GM12874 (cell line): Measurements from ENCODE around the gene DZIP1L.

Source experiments
- CTCF ChIP-seq: IDR thresholded peaks from 2 replicates; pipeline ENCODE4 v1.5.1; 2011; ENCODE audit warnings: low read depth, mild to moderate bottlenecking, control low read depth, low read length, moderate library complexity; ENCODE audit not compliant: insufficient read depth

Gene DZIP1L

DNA sequence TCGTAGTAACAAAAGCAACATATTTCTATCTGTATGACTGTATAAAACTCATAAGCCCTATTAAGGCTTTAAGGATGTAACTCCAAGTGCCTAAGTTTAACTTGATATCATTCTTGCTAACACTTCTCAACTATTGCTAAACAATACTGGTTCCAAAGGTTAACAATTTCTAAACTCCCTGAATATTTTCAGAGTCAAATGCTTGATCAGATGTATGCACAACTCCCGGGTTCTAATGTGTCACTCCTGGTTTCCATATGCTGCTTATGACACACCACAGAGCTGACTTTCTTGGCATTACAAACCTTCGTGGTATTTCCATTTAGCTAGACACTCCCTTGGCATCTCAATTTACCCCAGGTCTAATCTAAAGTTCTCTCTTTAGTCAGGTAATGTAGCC is 26.3 kb downstream of the DZIP1L start:
- no peak for TF ChIP-seq CTCF

DNA sequence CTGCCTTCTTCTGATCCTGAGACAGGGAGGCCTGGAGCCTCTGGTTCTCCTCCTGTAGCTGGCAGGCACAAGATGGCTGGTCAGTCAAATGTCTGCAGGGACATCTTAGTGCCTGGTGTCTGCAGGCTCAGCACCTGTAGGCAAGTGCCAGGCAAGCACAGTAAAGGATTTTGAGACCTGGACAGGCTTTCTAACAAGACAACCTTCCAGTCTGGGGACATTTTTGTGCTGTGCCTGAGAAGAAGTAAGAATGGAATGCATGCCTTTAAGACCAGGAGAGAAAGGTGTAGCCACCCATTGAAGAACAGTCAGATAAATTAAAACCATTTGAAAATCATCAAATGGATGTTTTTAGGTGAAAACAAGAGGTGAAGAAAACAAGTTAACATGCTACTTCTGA is 31.2 kb downstream of the DZIP1L start:
- TF ChIP-seq CTCF: no peak

- TF ChIP-seq CTCF: no peak
These were observed 32.4 kb downstream of the DZIP1L start for GRCh38 chr3:138082992-138083386.

DNA sequence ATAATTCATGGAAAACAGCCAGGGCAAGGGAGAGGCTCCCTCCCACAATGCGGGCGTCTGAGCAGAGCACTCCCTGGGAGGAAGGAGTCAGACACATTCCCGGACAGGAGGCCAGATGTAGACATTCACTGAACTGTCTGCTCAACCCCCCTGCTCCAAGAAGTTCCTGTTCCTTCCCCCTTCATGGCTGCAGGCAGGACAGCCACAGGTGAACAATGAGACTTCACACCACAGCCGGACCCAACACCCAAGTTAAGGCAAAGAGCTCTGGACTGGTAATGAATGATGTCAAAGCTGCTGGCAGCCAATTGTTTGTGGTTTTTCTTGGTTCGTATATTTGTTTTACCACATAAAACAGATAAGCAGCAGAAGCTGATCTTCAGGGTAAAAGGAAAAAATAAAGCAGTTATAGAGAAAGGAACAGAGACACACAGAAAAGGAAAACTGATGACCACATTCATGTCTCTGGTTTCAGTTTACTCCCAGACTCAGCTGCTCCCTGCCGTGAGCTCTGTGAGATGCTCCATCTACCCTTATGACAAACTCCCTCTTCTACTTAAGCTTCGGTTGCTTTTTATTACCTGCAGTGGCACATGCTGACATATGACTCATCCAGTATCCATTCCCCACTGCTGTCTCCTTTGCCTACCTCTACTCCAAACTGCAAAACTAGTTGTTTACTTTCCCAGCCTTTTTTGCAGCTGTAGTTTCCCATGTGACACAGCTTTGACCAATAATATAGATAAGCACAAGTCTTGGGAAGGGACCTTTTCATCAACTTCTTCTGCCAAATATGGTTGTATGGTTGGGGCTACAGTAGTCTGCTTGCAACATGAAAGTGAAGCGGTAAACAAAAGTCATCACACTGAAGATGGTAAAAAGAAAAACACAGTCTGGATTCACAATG is 33.1 kb downstream of the DZIP1L start:
- TF ChIP-seq CTCF: no peak

DNA sequence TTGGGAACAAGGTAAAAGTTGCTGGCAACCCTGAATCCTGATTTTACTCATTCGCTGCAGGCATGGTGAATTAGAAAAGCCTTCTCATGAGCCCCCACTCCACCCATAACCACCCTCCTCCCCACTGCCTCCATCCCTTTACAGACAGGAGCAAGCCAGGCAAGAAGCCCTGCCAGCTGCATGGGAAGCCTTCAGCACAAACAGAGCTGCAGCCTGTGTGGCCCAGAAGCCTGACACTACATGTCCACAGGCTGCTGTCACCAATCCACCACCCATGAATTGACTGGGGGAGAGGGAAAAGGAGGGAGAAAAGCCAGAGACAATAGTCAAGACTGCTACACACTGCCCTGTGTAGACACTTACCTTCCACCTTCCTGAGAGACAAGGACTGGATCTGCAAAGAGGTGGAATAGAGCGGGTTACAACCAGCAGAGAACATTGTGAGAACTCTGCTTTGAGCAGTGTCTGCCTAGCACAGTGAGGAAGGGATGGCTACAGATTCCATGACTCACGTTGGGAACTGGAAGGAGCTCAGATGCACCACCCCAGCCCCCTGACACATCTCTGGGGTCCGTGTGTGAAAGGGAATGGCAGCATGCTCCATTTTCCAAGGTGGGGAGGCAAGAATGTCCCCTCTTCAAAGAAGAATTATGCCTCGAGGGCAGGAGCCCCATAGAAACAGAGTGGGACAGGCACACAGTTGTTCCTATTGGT is 33.9 kb downstream of the DZIP1L start:
- no peak for TF ChIP-seq CTCF

DNA sequence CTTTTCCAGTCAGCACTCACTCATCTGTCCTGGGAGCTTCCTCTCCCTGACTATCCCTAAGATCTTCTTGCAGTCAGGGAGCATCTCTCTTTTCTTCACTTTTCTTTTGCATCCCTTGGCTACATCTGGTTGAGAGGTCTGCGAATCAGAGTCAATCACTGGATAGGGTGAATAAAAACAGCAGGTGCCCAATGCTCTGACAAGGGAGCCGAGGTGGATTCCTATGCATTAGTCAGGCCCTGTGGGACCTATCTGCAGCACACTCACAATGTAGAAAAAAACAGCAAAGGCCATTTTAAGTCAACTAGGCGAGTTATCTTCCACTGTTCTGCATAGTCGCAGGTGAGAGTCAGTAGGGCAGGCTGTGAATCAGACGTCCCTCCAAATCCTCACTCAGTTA is 35.5 kb downstream of the DZIP1L start:
- no peak for TF ChIP-seq CTCF

DNA sequence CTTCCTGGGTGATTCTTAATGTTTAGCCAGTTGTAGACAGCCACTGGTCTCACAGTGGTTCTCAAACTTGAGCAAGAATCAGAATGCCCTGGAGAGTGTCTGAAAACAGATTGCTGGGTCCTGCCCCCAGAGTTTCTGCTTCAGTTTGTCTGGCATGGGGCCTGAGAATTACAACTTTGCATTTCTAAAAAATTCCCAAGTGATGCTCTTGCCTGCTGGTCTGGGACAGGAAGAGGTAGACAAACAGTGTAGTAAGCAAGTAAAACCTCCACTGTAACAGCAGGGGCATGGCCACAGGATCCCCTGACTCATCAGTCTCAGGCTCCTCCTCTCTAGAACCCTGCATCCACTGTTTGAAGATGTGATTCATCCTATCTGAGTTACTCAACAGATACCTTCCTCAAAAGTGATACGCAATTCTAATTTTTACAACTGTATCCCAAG is 36.5 kb downstream of the DZIP1L start:
- TF ChIP-seq CTCF: no peak
